Measurements from ENCODE around the gene TNNC1.

The TNNC1 gene

GRCh38 chr3:52435246-52436101 is 18.4 kb downstream of the TNNC1 start:
- no peak for DNase-seq
- in situ Hi-C loops (cut with MboI; ENCODE audit: low pct_unique_long_range_greater_than_20kb, low sequenced_read_pairs), result no loop called here

GRCh38 chr3:52434491-52435115 is 19.2 kb downstream of the TNNC1 start:
- in situ Hi-C loops (cut with MboI; ENCODE audit: low pct_unique_long_range_greater_than_20kb, low sequenced_read_pairs), result no loop called here
- no peak for DNase-seq

- DNase-seq, result no peak
- in situ Hi-C loops (cut with MboI; ENCODE audit: low pct_unique_long_range_greater_than_20kb, low sequenced_read_pairs), result no loop called here
These were observed 19.8 kb downstream of the TNNC1 start for GRCh38 chr3:52433996-52434479.

- DNase-seq, result no peak
- in situ Hi-C loops (cut with MboI; ENCODE audit: low pct_unique_long_range_greater_than_20kb, low sequenced_read_pairs), result no loop called here
These were observed 20.4 kb downstream of the TNNC1 start for GRCh38 chr3:52433328-52433995.

GRCh38 chr3:52432691-52433141 is 21.1 kb downstream of the TNNC1 start:
- in situ Hi-C loops (cut with MboI; ENCODE audit: low pct_unique_long_range_greater_than_20kb, low sequenced_read_pairs), result no loop called here
- DNase-seq, result no peak

- no peak for DNase-seq
- in situ Hi-C loops (cut with MboI; ENCODE audit: low pct_unique_long_range_greater_than_20kb, low sequenced_read_pairs), result no loop called here
These were observed 21.6 kb downstream of the TNNC1 start for GRCh38 chr3:52432225-52432624.

- in situ Hi-C loops (cut with MboI; ENCODE audit: low pct_unique_long_range_greater_than_20kb, low sequenced_read_pairs), result no loop called here
- DNase-seq, result no peak
These were observed 22.2 kb downstream of the TNNC1 start for GRCh38 chr3:52431459-52432223.

GRCh38 chr3:52430416-52430810 is 23.4 kb downstream of the TNNC1 start:
- no peak for DNase-seq
- in situ Hi-C loops (cut with MboI; ENCODE audit: low pct_unique_long_range_greater_than_20kb, low sequenced_read_pairs), result no loop called here

GRCh38 chr3:52429779-52430415 is 23.9 kb downstream of the TNNC1 start:
- no peak for DNase-seq
- in situ Hi-C loops (cut with MboI; ENCODE audit: low pct_unique_long_range_greater_than_20kb, low sequenced_read_pairs), result no loop called here

- in situ Hi-C loops (cut with MboI; ENCODE audit: low pct_unique_long_range_greater_than_20kb, low sequenced_read_pairs), result no loop called here
- DNase-seq, result no peak
These were observed 24.8 kb downstream of the TNNC1 start for GRCh38 chr3:52429031-52429430.

- in situ Hi-C loops (cut with MboI; ENCODE audit: low pct_unique_long_range_greater_than_20kb, low sequenced_read_pairs), result no loop called here
These were observed 25.5 kb downstream of the TNNC1 start for GRCh38 chr3:52428151-52429005.

GRCh38 chr3:52423173-52423572 is 30.7 kb downstream of the TNNC1 start:
- DNase-seq, result no peak
- in situ Hi-C loops (cut with MboI; ENCODE audit: low pct_unique_long_range_greater_than_20kb, low sequenced_read_pairs), result no loop called here

More at GRCh38 chr3:52428151-52429005, 25.5 kb downstream of the TNNC1 start:
- peak; percentile 64 for DNase-seq

GRCh38 chr3:52422669-52423068 is 31.2 kb downstream of the TNNC1 start:
- in situ Hi-C loops (cut with MboI; ENCODE audit: low pct_unique_long_range_greater_than_20kb, low sequenced_read_pairs), result no loop called here
- DNase-seq, result no peak

- no peak for DNase-seq
- in situ Hi-C loops (cut with MboI; ENCODE audit: low pct_unique_long_range_greater_than_20kb, low sequenced_read_pairs), result no loop called here
These were observed 33.5 kb downstream of the TNNC1 start for GRCh38 chr3:52420388-52420787.

GRCh38 chr3:52415800-52416199 is 38.0 kb downstream of the TNNC1 start:
- in situ Hi-C loops (cut with MboI; ENCODE audit: low pct_unique_long_range_greater_than_20kb, low sequenced_read_pairs), result no loop called here

GRCh38 chr3:52408466-52408865 is 45.4 kb downstream of the TNNC1 start:
- in situ Hi-C loops (cut with MboI; ENCODE audit: low pct_unique_long_range_greater_than_20kb, low sequenced_read_pairs), result no loop called here
- no peak for DNase-seq

More at GRCh38 chr3:52415800-52416199, 38.0 kb downstream of the TNNC1 start:
- no peak for DNase-seq

GRCh38 chr3:52407779-52408178 is 46.1 kb downstream of the TNNC1 start:
- in situ Hi-C loops (cut with MboI; ENCODE audit: low pct_unique_long_range_greater_than_20kb, low sequenced_read_pairs), result no loop called here

More at GRCh38 chr3:52407779-52408178, 46.1 kb downstream of the TNNC1 start:
- no peak for DNase-seq
